Endothelial cell of umbilical vein (primary cell): ENCODE results near the gene RANBP2. TPM values are rescaled to one million over a fixed set of nuclear protein-coding genes. Genes with fewer than 3 reads are reported as not detected.

Source experiments
- BruUV-seq: library from RNA; stranded (reverse); fragments of 400-500 nt; replicated peaks from 2 replicates; lab custom pipeline; 2021; lab: Mats Ljungman, UMichigan
- CTCF ChIA-PET: fragments of 300-600, 350-600 bp; sonication (Branson Sonifier 250); formaldehyde crosslinking; loops from one replicate; lab custom pipeline; 2021; ENCODE audit warnings: antibody characterized with exemption, inconsistent platforms; lab: Charles Lee
- POLR2A ChIA-PET: fragments of 300-600, 350-600 bp; sonication (Branson Sonifier 250); formaldehyde crosslinking; loops from one replicate; lab custom pipeline; 2021; ENCODE audit warnings: antibody characterized with exemption, inconsistent platforms; lab: Charles Lee
- DNase-seq: peaks from one replicate; pipeline ENCODE4 v3.0.0-alpha.2; 2011; ENCODE audit warnings: low read depth, low spot score
- FAIRE-seq: peaks from 2 replicates; lab custom pipeline; 2011; peaks lifted over from hg19 to GRCh38; lab: Jason Lieb, UNC
- H2AFZ ChIP-seq: 2 replicates; pipeline ENCODE4 v1.6.0; 2012; ENCODE audit warnings: low read depth, low read length, control low read depth, inconsistent platforms
- H3K27ac ChIP-seq: 2 replicates; pipeline ENCODE4 v1.5.1; 2011; ENCODE audit warnings: low read depth, mild to moderate bottlenecking, control low read depth, low read length, moderate library complexity; ENCODE audit not compliant: insufficient read depth
- H3K27me3 ChIP-seq, 2 experiments: 2 replicates each; pipeline versions ENCODE4 v1.6.0 to v1.6.1; 2011; ENCODE audit warnings: low read length in 2 of 2, mixed read lengths in 1 of 2; ENCODE audit not compliant: control insufficient read depth in 2 of 2, insufficient read depth in 2 of 2
- H3K36me3 ChIP-seq, 2 experiments: 2 replicates in 1 of 2; 3 replicates in 1 of 2; pipeline ENCODE4 v1.5.1; 2011; ENCODE audit warnings: low read length in 2 of 2, mild to moderate bottlenecking in 1 of 2, moderate library complexity in 1 of 2; ENCODE audit not compliant: control insufficient read depth in 2 of 2, insufficient read depth in 2 of 2; ENCODE audit errors: extremely low read depth in 1 of 2
- H3K4me1 ChIP-seq: 3 replicates; pipeline ENCODE4 v1.5.1; 2011; ENCODE audit warnings: mild to moderate bottlenecking, low read length; ENCODE audit not compliant: control insufficient read depth, insufficient read depth; ENCODE audit errors: extremely low read depth
- H3K4me2 ChIP-seq: 2 replicates; pipeline ENCODE4 v1.6.1; 2011; ENCODE audit warnings: low read length, control low read depth, mixed read lengths; ENCODE audit not compliant: insufficient read depth
- H3K4me3 ChIP-seq, 3 experiments: fragments of 200-600 bp in 1 of 3; sonication (generic), shearing (Covaris generic) in 1 of 3; replicated peaks in 1 of 3; 2 replicates each; pipeline ENCODE4 v1.5.1; 2011 to 2016; ENCODE audit warnings: control low read depth in 3 of 3, low read length in 3 of 3, mild to moderate bottlenecking in 2 of 3, inconsistent platforms in 1 of 3, low read depth in 1 of 3, moderate library complexity in 1 of 3; ENCODE audit not compliant: insufficient read depth in 1 of 3
- H3K79me2 ChIP-seq: 2 replicates; pipeline ENCODE4 v1.6.0; 2012; ENCODE audit warnings: low read length, inconsistent platforms; ENCODE audit not compliant: control insufficient read depth, insufficient read depth
- H3K9ac ChIP-seq: replicated peaks from 2 replicates; pipeline ENCODE3; 2011; ENCODE audit warnings: low read length, control low read depth; ENCODE audit not compliant: insufficient read depth; ENCODE audit errors: extremely low read depth
- H3K9me1 ChIP-seq: replicated peaks from 3 replicates; pipeline ENCODE4 v1.6.0; 2011; ENCODE audit warnings: mild to moderate bottlenecking, low read length; ENCODE audit not compliant: control insufficient read depth, insufficient read depth; ENCODE audit errors: extremely low read depth
- H3K9me3 ChIP-seq: replicated peaks from 2 replicates; pipeline ENCODE4 v1.5.1; 2012; ENCODE audit warnings: low read length, inconsistent platforms; ENCODE audit not compliant: control insufficient read depth, insufficient read depth
- H4K20me1 ChIP-seq: replicated peaks from 2 replicates; pipeline ENCODE3; 2011; ENCODE audit warnings: mild to moderate bottlenecking, low read length; ENCODE audit not compliant: control insufficient read depth, insufficient read depth; ENCODE audit errors: extremely low read depth
- CTCF ChIP-seq, 2 donors: IDR thresholded peaks; 1 replicate in 1 of 2; 2 replicates in 1 of 2; pipeline ENCODE4 v1.5.1; 2011; ENCODE audit warnings: low read length in 2 of 2, mild to moderate bottlenecking in 2 of 2, moderate library complexity in 2 of 2, control low read depth in 1 of 2, inconsistent platforms in 1 of 2, low read depth in 1 of 2; ENCODE audit not compliant: insufficient read depth in 1 of 2; ENCODE audit errors: extremely low read depth in 1 of 2
- EZH2 ChIP-seq: IDR thresholded peaks from 2 replicates; pipeline ENCODE4 v1.6.1; 2012; ENCODE audit warnings: borderline replicate concordance, low read depth, mild to moderate bottlenecking, moderate library complexity, low read length, inconsistent platforms; ENCODE audit not compliant: severe bottlenecking
- FOS ChIP-seq: IDR thresholded peaks from 2 replicates; pipeline ENCODE4 v1.6.1; 2011; ENCODE audit warnings: mild to moderate bottlenecking, low read length, moderate library complexity, borderline replicate concordance; ENCODE audit not compliant: insufficient read depth
- GATA2 ChIP-seq: IDR thresholded peaks from 2 replicates; pipeline ENCODE4 v1.7.0; 2011; ENCODE audit warnings: low read depth, mild to moderate bottlenecking, moderate library complexity, mixed read lengths, low read length; ENCODE audit not compliant: insufficient read length, insufficient read depth
- JUN ChIP-seq: IDR thresholded peaks from 2 replicates; pipeline ENCODE4 v1.6.1; 2011; ENCODE audit warnings: borderline replicate concordance, low read depth; ENCODE audit not compliant: insufficient read length, insufficient read depth
- MYC ChIP-seq: IDR thresholded peaks from one replicate; pipeline ENCODE4 v1.6.1; 2011; ENCODE audit warnings: mild to moderate bottlenecking, low read depth, low read length
- POLR2A ChIP-seq: IDR thresholded peaks from 2 replicates; pipeline ENCODE4 v1.6.1; 2012; ENCODE audit warnings: low read depth, mild to moderate bottlenecking, control low read depth, low read length
- POLR2AphosphoS5 ChIP-seq: IDR thresholded peaks from 2 replicates; pipeline ENCODE4 v1.6.1; 2012; ENCODE audit warnings: low read depth, mild to moderate bottlenecking, control low read depth, low read length, moderate library complexity; ENCODE audit not compliant: insufficient read depth
- dilution Hi-C: fragments of 300-500 bp; cut with MboI; formaldehyde crosslinking; loops from one replicate; pipeline ENCODE4 v1.15.0; 2019; ENCODE audit warnings: low sequenced_read_pairs; ENCODE audit not compliant: extremely low pct_ligation_motif_present
- intact Hi-C: fragments of 100-400 bp; cut with micrococcal nuclease; formaldehyde crosslinking; loops from one replicate; pipeline ENCODE4 v1.10.0; 2022
- polyA plus RNA-seq, 4 experiments: library from polyadenylated mRNA; depleted of rRNA in 3 of 4; stranded (reverse) in 3 of 4; unstranded in 1 of 4; fragments of >200 nt; gene quantifications; 2 replicates each; pipeline versions ENCODE4 v1.2.1 to v1.2.3, GENCODE V29; 2011 to 2012; ENCODE audit warnings: missing spikeins in 1 of 4
- total RNA-seq: library from RNA; stranded (reverse); gene quantifications from 2 replicates; pipeline ENCODE4 v1.2.3, GENCODE V29; 2021
- TF ChIP-seq, protein P1 (sequence below): IDR thresholded peaks from 2 replicates; pipeline ENCODE4 v1.6.1; 2011; ENCODE audit not compliant: insufficient read depth, insufficient read length

The RANBP2 gene
- total and polyA plus RNA-seq, 2 donors (not counting 3 experiments of a cell fraction or from before 2014, with no cell fraction given), result 7.2 to 79.4 TPM

DNA sequence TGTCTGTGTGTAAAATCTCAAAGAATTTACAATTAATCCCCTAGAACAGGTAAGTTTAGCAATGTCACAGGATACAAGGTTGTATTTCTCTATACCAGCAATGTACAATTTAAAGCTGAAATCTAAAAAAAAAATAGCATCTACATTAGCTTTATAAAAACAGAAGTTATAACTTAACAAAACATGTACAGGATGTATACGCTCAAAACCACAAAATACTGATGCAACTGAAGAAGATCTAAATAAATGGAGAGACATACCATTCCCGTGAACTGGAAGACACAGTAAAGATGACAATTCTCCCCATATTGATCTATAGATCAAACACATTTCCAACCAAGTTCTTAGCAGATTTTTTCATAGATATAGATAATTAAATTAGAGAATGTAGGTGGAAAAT lies 17.5 kb upstream of the RANBP2 start:
- dilution Hi-C loops (no loop called here), intact Hi-C loops (no loop called here)
- BruUV-seq, result no TSS peak
- POLR2A ChIA-PET, result no interaction called here
- no peak overlapping the region for H3K4me2 ChIP-seq
- CTCF ChIA-PET, result no interaction called here
- no peak overlapping the region for H2AFZ ChIP-seq
- FAIRE-seq, result no peak
- H3K4me1 ChIP-seq, result no peaks in the 10 kb centered on the region
- H3K9me3 ChIP-seq, result no peaks in the 10 kb centered on the region
- no peaks in the 10 kb centered on the region for H3K27me3 ChIP-seq
- no peaks in the 10 kb centered on the region for H3K36me3 ChIP-seq
- TF ChIP-seq MYC (no peak), EZH2 (no peak), FOS (no peak), POLR2AphosphoS5 (no peak), CTCF (IDR thresholded peaks at IDR 0.05; ENCODE audit: extremely low read depth in 1 of 2, insufficient read depth in 1 of 2, low read depth in 1 of 2, low read length in 2 of 2) (no peak), POLR2A (no peak), JUN (no peak), GATA2 (no peak)
- TF ChIP-seq, protein P1, sequence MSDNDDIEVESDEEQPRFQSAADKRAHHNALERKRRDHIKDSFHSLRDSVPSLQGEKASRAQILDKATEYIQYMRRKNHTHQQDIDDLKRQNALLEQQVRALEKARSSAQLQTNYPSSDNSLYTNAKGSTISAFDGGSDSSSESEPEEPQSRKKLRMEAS, result no peak
- DNase-seq, result no peak
- H3K9me1 ChIP-seq, result no peaks in the 10 kb centered on the region
- H4K20me1 ChIP-seq, result no peaks in the 10 kb centered on the region
- no peaks in the 10 kb centered on the region for H3K79me2 ChIP-seq
- no peak overlapping the region for H3K4me3 ChIP-seq
- H3K9ac ChIP-seq, result no peak overlapping the region
- H3K27ac ChIP-seq, result no peak overlapping the region
